HG02852 (cell line): Measurements from ENCODE around the gene BCR.

Experiments
- ATAC-seq: cut with Tn5 transposase; IDR thresholded peaks from one replicate; pipeline ENCODE4 v1.9.1; 2021; ENCODE audit warnings: mild to moderate bottlenecking, moderate library complexity; ENCODE audit not compliant: unreplicated experiment

BCR gene

GRCh38 chr22:23285236-23285635, 104.9 kb downstream of the BCR start:
- no peak for ATAC-seq

- no peak for ATAC-seq
These were observed 105.4 kb downstream of the BCR start for GRCh38 chr22:23285734-23286133.

- no peak for ATAC-seq
These were observed 106.0 kb downstream of the BCR start for GRCh38 chr22:23286296-23286695.

- ATAC-seq: no peak
These were observed 107.1 kb downstream of the BCR start for GRCh38 chr22:23287136-23288095.

- ATAC-seq: no peak
These were observed 108.2 kb downstream of the BCR start for GRCh38 chr22:23288301-23289129.

- ATAC-seq: no peak
These were observed 108.8 kb downstream of the BCR start for GRCh38 chr22:23289130-23289503.

GRCh38 chr22:23289851-23290724, 109.8 kb downstream of the BCR start:
- ATAC-seq: no peak

- no peak for ATAC-seq
These were observed 111.6 kb downstream of the BCR start for GRCh38 chr22:23291806-23292452.

- no peak for ATAC-seq
These were observed 112.4 kb downstream of the BCR start for GRCh38 chr22:23292453-23293350.

- ATAC-seq: no peak
These were observed 113.4 kb downstream of the BCR start for GRCh38 chr22:23293720-23294119.

GRCh38 chr22:23294221-23294620, 113.9 kb downstream of the BCR start:
- ATAC-seq: no peak

- ATAC-seq: no peak
These were observed 120.2 kb downstream of the BCR start for GRCh38 chr22:23300476-23300875.

- ATAC-seq: no peak
These were observed 121.3 kb downstream of the BCR start for GRCh38 chr22:23301591-23301990.

- ATAC-seq: no peak
These were observed 122.1 kb downstream of the BCR start for GRCh38 chr22:23302171-23303002.

- ATAC-seq: no peak
These were observed 125.1 kb downstream of the BCR start for GRCh38 chr22:23305321-23305910.

- ATAC-seq: no peak
These were observed 125.6 kb downstream of the BCR start for GRCh38 chr22:23305922-23306374.

- ATAC-seq: no peak
These were observed 126.2 kb downstream of the BCR start for GRCh38 chr22:23306438-23306921.

- ATAC-seq: no peak
These were observed 126.6 kb downstream of the BCR start for GRCh38 chr22:23306926-23307325.
